ENCODE results near the gene VASN. TPM values are rescaled to one million over a fixed set of nuclear protein-coding genes. Genes with fewer than 3 reads are reported as not detected.
"Not testable (repeated sequence)": the region's sequence is repeated elsewhere in the genome, so short reads cannot be mapped to it uniquely, and the experiment has no call there.

The VASN gene
- total RNA-seq (2014; rRNA removed; shearing (Covaris generic)), result 23.1 and 28.3 TPM in 2 replicates

- DNase-seq (ENCODE audit: low read depth), result peak; percentile 68
Measured at GRCh38 chr16:4371357-4372000, at the start of gene VASN. TSS of gene VASN (plus strand) at chr16:4371848. CDS start at chr16:4380878, 9,030 bp downstream.

GRCh38 chr16:4322121-4323052 is 49.3 kb upstream of the VASN start:
- DNase-seq (ENCODE audit: low read depth), result no peak

- no peak for DNase-seq (ENCODE audit: low read depth)
Measured at GRCh38 chr16:4323071-4323844, 48.4 kb upstream of the VASN start.

GRCh38 chr16:4323845-4324488 is 47.7 kb upstream of the VASN start:
- DNase-seq (ENCODE audit: low read depth), result no peak

GRCh38 chr16:4324492-4325252 is 47.0 kb upstream of the VASN start:
- DNase-seq (ENCODE audit: low read depth), result no peak

GRCh38 chr16:4325253-4325758 is 46.3 kb upstream of the VASN start:
- no peak for DNase-seq (ENCODE audit: low read depth)

GRCh38 chr16:4327386-4328045 is 44.1 kb upstream of the VASN start:
- DNase-seq (ENCODE audit: low read depth), result no peak

GRCh38 chr16:4328046-4328781 is 43.4 kb upstream of the VASN start:
- DNase-seq (ENCODE audit: low read depth), result peak; percentile 71

- DNase-seq (ENCODE audit: low read depth), result peak; percentile 32
Measured at GRCh38 chr16:4328782-4329775, 42.6 kb upstream of the VASN start.

- peak; percentile 55 for DNase-seq (ENCODE audit: low read depth)
Measured at GRCh38 chr16:4330277-4330874, 41.3 kb upstream of the VASN start.

- no peak for DNase-seq (ENCODE audit: low read depth)
Measured at GRCh38 chr16:4332083-4332482, 39.6 kb upstream of the VASN start.

- DNase-seq (ENCODE audit: low read depth), result no peak
Measured at GRCh38 chr16:4332623-4333307, 38.9 kb upstream of the VASN start.

- DNase-seq (ENCODE audit: low read depth), result no peak
Measured at GRCh38 chr16:4333308-4333638, 38.4 kb upstream of the VASN start.

GRCh38 chr16:4333714-4334113 is 37.9 kb upstream of the VASN start:
- not testable (repeated sequence) for DNase-seq (ENCODE audit: low read depth)

- DNase-seq (ENCODE audit: low read depth), result no peak
Measured at GRCh38 chr16:4334724-4335495, 36.7 kb upstream of the VASN start.
